Stimulated activated effector memory CD8-positive, alpha-beta T cell treated with anti-CD3 and anti-CD28 coated beads, Interleukin-12 subunit alpha, Interleukin-12 subunit beta, amount 100 ng/mL, for 72 hours (primary cell): ENCODE data around the gene DNAJC4.

Source experiments
- ATAC-seq: fragments of 150-1000 bp; cut with Tn5 transposase; 2 replicates; pipeline ENCODE4 v1.10.0; 2021
- DNase-seq, 2 donors: peaks; one replicate each; pipeline ENCODE4 v3.0.0; 2021 to 2022; ENCODE audit warnings: low spot score in 2 of 2
- H3K27ac Mint-ChIP-seq: one replicate; pipeline ENCODE4 v1.8.0; 2022; ENCODE audit warnings: mild to moderate bottlenecking, mixed read lengths
- H3K36me3 Mint-ChIP-seq: one replicate; pipeline ENCODE4 v1.8.0; 2022; ENCODE audit warnings: mild to moderate bottlenecking, mixed read lengths
- H3K4me1 Mint-ChIP-seq: one replicate; pipeline ENCODE4 v1.8.0; 2022; ENCODE audit warnings: mixed read lengths
- H3K4me3 Mint-ChIP-seq: one replicate; pipeline ENCODE4 v1.8.0; 2022; ENCODE audit warnings: mild to moderate bottlenecking, mixed read lengths
- H3K9me3 Mint-ChIP-seq: one replicate; pipeline ENCODE4 v1.8.0; 2022; ENCODE audit warnings: mixed read lengths

The DNAJC4 gene

DNA sequence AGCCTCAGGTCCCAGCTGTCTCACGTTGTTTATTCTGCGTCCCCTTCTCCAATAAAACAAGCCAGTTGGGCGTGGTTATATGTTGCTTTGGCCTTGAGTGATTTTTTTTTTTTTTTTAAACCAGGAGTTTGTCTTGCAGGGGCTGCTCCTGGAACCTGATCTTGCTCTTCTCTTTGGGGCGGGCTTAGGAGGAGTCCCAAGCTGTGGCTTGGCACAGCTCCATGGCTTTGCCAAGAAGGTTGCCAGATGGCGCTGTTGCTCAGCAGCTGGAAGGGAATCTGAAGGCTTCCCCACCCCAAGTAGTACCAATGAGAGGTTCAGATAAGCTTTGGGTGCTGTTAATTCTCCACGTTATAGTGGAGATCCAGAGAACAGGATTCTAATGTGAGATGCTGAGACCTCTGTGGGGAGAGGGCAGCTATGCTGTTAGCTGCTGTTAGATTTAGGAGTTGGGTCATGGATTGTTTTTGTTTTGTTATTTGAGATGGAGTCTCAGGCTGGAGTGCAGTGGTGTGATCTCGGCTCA lies 25.8 kb upstream of the DNAJC4 start:
- no peaks in the 10 kb centered on the region for H3K36me3 Mint-ChIP-seq
- H3K27ac Mint-ChIP-seq = peak overlapping the region; percentile 68
- peaks cover 60% of the 10 kb centered on the region for H3K4me1 Mint-ChIP-seq
- no peaks in the 10 kb centered on the region for H3K9me3 Mint-ChIP-seq
- peak overlapping the region; percentile 91 for H3K4me3 Mint-ChIP-seq
- ATAC-seq (peak; percentile 44), DNase-seq (peak in 1 of 2 donors; percentile 61)

DNA sequence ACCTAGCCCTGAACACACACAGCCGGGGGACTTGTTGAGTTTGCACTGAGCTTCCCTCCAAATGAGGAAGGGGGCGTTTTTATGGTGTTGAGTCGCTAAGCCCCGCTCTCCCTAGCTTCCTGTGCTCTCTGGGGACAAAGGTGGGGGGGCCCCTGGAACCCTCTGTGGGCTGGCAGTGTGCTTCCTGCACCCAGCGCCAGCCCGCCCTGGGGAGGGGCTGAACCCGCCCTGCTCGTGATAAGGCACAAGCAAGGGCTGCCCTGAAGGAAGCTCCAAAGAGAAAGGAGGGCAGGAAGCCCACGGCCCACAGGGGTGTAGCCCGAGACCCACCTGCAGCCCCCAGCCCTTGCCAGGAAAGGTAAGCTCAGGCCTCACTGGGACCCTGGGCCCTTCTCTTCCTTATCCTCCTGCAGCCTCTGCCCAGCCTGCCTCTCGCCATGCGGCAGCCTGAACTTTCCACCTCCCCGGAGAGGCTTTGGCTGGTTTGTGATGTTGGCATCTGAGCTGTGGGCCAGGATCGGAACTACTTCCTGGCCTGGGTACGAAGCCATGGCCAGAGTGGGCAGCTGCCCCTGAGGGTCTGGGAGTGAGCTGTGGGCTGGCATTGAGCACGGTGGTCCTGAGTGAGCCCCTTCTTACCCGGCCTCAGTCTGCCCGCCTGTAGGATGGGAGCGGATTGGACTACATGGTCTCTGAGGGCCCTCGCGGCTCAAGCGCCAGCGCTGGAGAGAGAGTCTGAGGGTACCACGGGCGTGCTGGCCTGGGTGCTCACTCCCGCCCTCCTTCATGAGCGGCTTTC lies 23.7 kb upstream of the DNAJC4 start, which contains the start of gene FERMT3:
Gene FERMT3, plus strand, starts transcription at position 265 of the 799 bp plus-strand sequence. CDS start 644 bp downstream, outside the sequence.
- peak within 1 kb of the TSS; percentile 91 for H3K4me3 Mint-ChIP-seq
- H3K27ac Mint-ChIP-seq = peak within 1 kb of the TSS; percentile 96
- no peaks in the 10 kb centered on the region for H3K36me3 Mint-ChIP-seq
- no peaks in the 10 kb centered on the region for H3K9me3 Mint-ChIP-seq
- DNase-seq (peak; percentile 54 to 83), ATAC-seq (peak; percentile 56)
- peaks cover 66% of the 10 kb centered on the region for H3K4me1 Mint-ChIP-seq

DNA sequence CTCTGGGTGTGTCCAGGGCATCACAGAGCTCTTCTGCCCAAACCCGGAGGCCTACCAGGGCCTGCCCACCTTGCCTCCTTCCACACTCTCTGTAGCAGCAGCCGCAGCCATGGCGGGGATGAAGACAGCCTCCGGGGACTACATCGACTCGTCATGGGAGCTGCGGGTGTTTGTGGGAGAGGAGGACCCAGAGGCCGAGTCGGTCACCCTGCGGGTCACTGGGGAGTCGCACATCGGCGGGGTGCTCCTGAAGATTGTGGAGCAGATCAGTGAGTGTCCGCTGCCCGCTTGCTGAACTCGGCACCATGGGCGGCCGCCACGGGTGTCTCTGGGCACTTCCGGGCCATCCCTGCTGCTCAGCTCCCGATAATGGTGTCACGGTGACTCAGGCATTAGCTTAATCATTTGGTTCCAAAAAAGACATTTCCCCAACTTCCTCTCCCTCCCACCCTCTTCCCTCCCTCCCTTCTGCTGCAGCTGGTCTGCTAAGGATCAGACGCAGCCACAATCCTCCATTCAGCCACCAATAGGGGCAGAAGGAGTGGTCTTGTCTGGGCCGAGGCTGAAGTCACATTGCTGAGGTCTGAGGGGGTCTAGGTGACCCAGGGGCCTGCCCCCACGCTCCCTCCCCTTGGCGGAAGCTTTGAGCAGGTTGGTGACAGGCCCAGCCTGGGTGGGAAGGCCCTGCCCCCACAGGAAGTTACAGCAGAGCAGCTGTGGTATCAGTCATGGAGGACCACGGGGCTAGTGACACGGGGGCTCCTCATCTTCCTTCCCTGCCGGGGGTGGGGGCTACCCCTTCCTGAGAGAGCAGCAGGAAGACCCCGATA lies 22.9 kb upstream of the DNAJC4 start:
- Mint-ChIP-seq H3K4me1 (peaks cover 73% of the 10 kb centered on the region), H3K36me3 (no peaks in the 10 kb centered on the region), H3K4me3 (peak overlapping the region; percentile 91), H3K9me3 (no peaks in the 10 kb centered on the region), H3K27ac (peak overlapping the region; percentile 96)
- DNase-seq (peak; percentile 70 to 93), ATAC-seq (peak; percentile 89)

DNA sequence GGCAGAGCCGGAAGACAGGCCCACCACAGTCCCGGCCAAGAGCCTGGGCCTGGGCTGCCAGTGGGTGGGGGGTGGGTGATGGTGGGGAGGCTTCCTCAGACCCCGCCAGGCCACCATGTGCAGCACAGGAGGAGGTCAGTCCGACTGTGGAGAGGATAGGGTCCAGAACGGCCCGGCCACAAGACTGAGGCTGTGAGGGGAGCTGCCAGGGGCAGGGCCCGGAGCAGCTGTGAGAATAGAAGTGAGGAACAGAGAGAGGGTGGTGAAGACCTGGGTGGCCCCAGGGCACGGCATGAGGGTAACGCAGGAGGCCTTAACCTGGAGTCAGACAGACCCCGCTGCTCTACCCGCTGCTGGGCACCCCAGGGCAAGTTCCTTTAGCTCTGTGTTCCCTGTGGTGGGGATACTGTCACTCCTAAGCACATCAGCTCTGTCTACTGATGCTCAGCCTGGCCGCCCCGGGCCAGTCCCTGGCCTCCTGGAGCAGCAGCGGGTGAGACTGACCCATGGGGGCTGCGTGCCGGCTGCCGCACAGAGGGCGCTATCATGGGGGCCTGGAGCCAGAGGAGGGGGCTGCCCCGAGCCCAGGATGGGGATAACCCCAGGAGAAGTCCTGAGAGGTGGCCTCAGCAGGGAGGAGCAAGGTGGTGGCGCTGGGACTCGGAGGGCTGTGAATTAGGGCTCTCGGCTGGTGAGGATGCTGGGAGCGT lies 22.1 kb upstream of the DNAJC4 start:
- no peaks in the 10 kb centered on the region for H3K36me3 Mint-ChIP-seq
- DNase-seq (no peak), ATAC-seq (no peak)
- peak overlapping the region; percentile 96 for H3K27ac Mint-ChIP-seq
- H3K4me3 Mint-ChIP-seq = peak overlapping the region; percentile 91
- no peaks in the 10 kb centered on the region for H3K9me3 Mint-ChIP-seq
- H3K4me1 Mint-ChIP-seq = peaks cover 75% of the 10 kb centered on the region

DNA sequence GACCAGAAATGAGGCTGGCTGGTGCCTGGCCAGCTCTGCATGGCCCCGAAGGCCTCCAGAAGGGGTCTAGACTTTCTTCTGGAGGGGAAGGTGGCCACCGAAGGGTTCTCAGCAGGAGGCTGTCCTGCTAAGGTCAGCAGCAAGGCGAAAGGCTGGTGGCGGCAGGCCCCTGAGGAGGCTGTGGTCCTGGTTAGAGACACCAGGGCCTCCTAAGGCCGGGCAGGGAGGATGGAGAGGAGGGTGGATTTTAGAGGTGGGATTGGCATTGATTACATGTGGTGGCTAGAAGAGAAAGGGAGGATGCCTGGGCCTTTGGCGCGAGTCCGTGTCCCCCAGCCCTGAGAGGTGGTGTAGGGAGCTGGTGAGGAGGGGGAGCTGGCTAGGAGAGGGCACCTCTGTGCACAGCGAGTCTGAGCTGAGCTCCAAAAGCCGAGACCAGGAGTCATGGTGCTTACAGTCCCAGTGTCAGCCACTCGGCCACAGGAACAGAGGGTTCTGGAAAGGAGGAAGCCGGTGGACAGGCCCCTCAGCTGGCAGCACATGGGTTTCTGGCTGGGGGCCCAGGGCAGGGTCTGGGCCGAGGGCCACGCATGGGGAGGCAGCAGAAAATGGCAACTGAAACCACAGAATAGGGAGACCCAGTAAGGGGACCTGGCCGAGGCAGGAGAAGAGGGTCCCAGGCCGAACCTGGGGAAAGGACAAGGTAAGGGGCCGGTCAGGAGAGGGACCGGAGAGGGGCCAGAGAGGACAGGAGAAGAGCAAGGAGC lies 21.4 kb upstream of the DNAJC4 start:
- no peak for ATAC-seq
- Mint-ChIP-seq H3K36me3 (no peaks in the 10 kb centered on the region), H3K27ac (peak overlapping the region; percentile 96), H3K9me3 (no peaks in the 10 kb centered on the region), H3K4me3 (peak overlapping the region; percentile 91), H3K4me1 (peaks cover 72% of the 10 kb centered on the region)
- DNase-seq = no peak

DNA sequence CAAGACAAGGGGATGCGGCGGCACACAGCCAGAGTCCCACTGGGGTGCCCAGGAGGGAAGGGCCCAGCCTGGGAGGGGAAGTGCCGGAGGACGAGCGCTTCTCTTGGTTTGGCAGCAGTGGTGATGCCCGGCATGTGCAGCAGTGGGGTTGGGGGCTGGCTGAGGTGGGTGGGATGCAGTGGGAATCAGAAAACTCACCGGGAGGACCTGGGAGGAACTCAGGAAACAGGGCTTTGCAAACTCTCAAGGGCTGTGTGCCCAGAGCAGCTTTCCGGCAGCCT lies 20.8 kb upstream of the DNAJC4 start:
- Mint-ChIP-seq H3K36me3 (no peaks in the 10 kb centered on the region), H3K27ac (peak overlapping the region; percentile 96), H3K4me1 (peaks cover 71% of the 10 kb centered on the region), H3K9me3 (no peaks in the 10 kb centered on the region), H3K4me3 (peak overlapping the region; percentile 91)
- no peak for DNase-seq
- ATAC-seq = no peak

DNA sequence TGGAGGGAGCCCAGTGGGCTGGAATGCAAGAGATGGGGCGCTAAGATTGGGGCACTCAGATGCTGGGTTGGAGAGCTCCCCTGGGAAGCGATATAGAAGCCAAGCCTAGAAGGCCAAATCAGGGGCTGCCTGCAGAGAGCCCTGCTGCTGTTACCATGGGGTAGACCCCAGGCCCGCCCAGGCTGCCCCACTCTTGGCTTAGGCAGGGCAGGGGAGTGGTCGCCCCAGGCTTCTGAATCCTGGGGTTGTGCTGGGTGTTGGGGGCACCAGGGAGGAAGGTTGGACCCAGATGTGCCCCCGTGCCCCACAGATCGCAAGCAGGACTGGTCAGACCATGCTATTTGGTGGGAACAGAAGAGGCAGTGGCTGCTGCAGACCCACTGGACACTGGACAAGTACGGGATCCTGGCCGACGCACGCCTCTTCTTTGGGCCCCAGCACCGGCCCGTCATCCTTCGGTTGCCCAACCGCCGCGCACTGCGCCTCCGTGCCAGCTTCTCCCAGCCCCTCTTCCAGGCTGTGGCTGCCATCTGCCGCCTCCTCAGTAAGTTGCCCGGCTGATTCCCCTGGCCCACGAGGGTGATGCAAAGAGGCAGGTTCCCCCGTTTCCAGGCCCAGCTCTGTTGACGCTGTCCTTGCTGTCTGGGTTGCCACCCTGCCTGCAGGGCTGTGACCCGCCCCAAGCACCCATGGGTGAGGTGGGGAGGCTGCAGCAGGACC lies 19.9 kb upstream of the DNAJC4 start:
- no peak for DNase-seq
- Mint-ChIP-seq H3K4me3 (no peak overlapping the region), H3K9me3 (no peaks in the 10 kb centered on the region), H3K36me3 (no peaks in the 10 kb centered on the region), H3K27ac (peak overlapping the region; percentile 96), H3K4me1 (peaks cover 75% of the 10 kb centered on the region)
- no peak for ATAC-seq

DNA sequence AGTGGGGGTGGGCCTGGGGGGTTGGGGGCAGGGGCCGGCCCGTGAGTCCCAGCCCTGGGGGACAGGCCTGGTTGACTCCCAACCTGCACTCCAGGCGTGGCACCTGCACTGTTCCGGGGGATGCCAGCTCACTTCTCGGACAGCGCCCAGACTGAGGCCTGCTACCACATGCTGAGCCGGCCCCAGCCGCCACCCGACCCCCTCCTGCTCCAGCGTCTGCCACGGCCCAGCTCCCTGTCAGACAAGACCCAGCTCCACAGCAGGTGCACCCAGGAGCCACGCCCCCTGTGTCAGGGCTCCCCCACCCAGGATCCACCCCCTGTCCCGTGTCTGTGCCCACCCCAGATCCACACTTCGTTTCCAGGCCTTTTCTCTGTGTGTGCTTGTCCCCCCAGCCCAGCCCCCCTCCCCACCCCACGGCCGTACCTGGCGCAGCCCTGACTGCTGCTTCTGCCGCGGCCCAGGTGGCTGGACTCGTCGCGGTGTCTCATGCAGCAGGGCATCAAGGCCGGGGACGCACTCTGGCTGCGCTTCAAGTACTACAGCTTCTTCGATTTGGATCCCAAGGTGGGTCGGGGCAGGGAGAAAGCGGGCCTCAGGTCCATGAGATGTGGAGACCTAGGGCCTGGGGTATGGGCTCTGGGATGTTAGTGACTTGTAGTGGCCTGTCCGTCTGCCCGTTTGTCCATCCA lies 19.0 kb upstream of the DNAJC4 start:
- H3K36me3 Mint-ChIP-seq = no peaks in the 10 kb centered on the region
- peak overlapping the region; percentile 79 for H3K27ac Mint-ChIP-seq
- DNase-seq = no peak
- no peak for ATAC-seq
- H3K4me3 Mint-ChIP-seq = no peak overlapping the region
- no peaks in the 10 kb centered on the region for H3K9me3 Mint-ChIP-seq
- peaks cover 67% of the 10 kb centered on the region for H3K4me1 Mint-ChIP-seq

DNA sequence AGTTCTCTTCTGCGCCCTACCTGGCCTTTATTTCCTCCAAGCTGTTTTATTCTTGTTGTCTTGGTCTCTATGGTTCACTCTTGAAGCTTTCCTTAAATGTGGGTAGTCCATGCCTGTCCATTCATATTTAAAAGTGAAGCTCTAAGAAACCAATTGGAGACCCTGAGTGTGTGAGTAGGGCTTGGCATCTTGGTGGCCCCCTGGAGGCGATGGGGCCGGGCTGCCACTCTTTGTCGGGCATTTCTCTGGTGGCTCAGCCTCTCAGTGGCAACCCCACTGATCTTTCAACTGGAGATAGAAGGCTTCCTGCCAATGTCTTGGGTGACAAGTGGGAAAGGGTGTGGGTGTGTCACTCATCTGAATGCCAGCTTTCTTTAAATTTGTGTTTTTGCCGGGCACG lies 13.5 kb upstream of the DNAJC4 start:
- no peak for DNase-seq
- Mint-ChIP-seq H3K27ac (no peak overlapping the region), H3K4me3 (no peak overlapping the region), H3K36me3 (peaks cover 11% of the 10 kb centered on the region), H3K4me1 (peaks cover 36% of the 10 kb centered on the region), H3K9me3 (no peaks in the 10 kb centered on the region)
- no peak for ATAC-seq

DNA sequence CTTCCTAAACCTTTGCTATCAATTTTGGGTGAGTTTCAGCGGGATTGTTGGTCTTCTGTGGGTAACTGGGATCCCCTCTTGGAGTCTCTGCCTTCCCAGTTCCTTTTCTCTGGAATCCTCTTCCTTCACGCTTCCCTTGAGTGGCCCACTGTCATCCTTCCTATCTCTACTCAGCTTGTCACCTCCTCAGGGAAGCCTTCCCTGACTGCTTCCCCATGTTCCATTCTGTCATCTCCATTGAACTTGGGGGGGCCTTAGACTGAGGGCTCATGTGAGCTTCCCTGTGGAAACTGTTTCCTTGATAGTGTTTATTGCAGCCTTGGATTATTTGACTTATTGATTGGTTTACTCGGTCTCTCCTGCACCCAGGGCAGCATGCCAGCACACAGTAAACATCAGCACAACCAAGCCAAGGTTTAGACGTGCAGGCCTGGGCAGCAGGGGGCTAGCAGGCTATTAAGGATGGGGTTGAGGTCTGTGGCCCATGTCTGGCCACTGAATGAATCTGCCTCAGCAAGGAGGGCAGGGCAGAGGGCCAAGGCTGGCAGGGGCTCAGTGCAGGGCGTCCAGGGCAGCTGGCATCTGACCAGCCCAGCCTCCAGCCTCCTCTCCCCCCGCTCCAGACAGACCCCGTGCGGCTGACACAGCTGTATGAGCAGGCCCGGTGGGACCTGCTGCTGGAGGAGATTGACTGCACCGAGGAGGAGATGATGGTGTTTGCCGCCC lies 11.6 kb upstream of the DNAJC4 start:
- H3K36me3 Mint-ChIP-seq = peaks cover 30% of the 10 kb centered on the region
- peak overlapping the region; percentile 86 for H3K27ac Mint-ChIP-seq
- H3K4me3 Mint-ChIP-seq = no peak overlapping the region
- no peak for ATAC-seq
- peaks cover 22% of the 10 kb centered on the region for H3K4me1 Mint-ChIP-seq
- H3K9me3 Mint-ChIP-seq = no peaks in the 10 kb centered on the region
- DNase-seq = no peak

DNA sequence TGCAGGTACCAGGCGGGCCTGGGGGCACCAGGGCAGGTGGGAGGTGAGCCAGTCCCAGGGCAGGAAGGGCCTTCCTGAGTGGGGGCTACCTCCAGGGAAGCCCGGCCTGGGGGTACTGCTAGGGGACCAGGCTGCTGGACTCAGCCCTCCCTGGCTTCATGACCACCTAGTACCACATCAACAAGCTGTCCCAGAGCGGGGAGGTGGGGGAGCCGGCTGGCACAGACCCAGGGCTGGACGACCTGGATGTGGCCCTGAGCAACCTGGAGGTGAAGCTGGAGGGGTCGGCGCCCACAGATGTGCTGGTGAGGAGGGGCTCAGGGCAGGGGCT lies 11.0 kb upstream of the DNAJC4 start:
- DNase-seq (no peak), ATAC-seq (no peak)
- H3K27ac Mint-ChIP-seq = peak overlapping the region; percentile 86
- H3K36me3 Mint-ChIP-seq = peaks cover 35% of the 10 kb centered on the region
- H3K4me3 Mint-ChIP-seq = no peak overlapping the region
- peaks cover 23% of the 10 kb centered on the region for H3K4me1 Mint-ChIP-seq
- no peaks in the 10 kb centered on the region for H3K9me3 Mint-ChIP-seq

DNA sequence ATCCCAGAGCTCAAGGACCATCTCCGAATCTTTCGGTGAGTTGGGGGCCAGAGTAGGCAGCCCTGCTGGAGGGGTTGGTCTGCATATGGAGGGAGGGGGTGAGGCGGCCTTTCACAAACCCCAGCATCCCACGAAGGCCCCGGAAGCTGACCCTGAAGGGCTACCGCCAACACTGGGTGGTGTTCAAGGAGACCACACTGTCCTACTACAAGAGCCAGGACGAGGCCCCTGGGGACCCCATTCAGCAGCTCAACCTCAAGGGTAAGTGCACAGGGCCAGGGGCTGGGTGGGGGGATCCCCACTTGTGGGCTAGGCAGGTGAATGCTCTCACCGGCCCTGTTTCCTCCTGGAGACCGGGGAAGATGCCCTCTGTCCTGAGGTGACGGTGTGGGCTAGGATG lies 10.6 kb upstream of the DNAJC4 start:
- no peak for ATAC-seq
- Mint-ChIP-seq H3K4me3 (no peak overlapping the region), H3K27ac (peak overlapping the region; percentile 86), H3K36me3 (peaks cover 40% of the 10 kb centered on the region), H3K9me3 (no peaks in the 10 kb centered on the region), H3K4me1 (peaks cover 23% of the 10 kb centered on the region)
- DNase-seq = no peak

DNA sequence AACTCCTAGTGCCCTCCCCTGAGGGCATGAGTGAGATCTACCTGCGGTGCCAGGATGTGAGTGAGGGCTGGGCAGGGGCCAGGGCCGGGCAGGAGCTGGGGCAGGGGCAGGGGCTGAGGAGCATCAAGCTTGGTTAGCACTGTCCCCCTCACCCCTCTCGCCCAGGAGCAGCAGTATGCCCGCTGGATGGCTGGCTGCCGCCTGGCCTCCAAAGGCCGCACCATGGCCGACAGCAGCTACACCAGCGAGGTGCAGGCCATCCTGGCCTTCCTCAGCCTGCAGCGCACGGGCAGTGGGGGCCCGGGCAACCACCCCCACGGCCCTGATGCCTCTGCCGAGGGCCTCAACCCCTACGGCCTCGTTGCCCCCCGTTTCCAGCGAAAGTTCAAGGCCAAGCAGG lies 10.1 kb upstream of the DNAJC4 start:
- no peak overlapping the region for H3K27ac Mint-ChIP-seq

More for the DNA sequence above, 10.1 kb upstream of the DNAJC4 start:
- Mint-ChIP-seq H3K4me3 (no peak overlapping the region), H3K4me1 (peaks cover 23% of the 10 kb centered on the region), H3K9me3 (no peaks in the 10 kb centered on the region), H3K36me3 (peaks cover 45% of the 10 kb centered on the region)
- no peak for ATAC-seq
- DNase-seq = no peak
